ENCODE measurements around the gene ARMC12.

The ARMC12 gene

DNA sequence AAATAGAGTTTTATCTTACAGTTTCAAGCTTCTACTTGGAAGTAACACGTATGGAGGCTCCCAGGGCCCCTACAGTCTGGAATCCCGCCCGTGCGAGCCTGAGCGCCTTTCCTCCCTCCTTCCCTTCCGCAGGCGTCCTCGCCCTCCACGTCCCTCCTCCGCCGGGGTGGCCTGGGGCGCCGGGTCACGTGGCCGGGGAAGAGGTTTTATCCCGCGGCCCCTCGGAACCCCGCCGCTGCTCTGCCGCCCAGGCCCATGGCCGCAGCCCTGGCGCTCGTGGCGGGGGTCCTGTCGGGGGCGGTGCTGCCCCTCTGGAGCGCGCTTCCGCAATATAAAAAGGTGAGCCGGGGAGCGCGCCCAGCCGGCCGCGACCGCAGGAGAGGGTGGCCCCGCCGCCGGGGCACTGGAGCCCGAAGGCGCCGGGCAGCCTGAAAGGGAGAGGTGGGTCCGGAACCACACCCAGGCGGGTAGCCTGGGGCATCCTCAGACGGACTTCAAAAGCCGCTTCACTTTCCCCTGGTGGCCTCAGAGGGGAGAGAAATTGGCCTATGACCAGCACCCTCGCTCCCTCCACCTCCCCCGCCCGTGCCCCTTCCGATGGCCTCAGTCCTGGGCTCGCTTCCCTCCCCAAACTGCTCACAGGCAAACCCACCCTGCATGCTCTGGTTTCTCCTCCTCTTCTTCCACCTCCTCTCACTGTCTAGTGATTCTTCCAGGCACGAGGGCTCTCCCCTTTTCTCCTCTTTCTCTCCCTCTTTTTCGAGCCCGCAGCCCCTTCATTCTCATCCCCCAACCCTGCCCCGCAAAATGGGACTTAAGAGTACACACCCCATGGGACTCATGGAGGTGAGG is 39.8 kb downstream of the ARMC12 start, which contains the start of gene CLPSL2:
Gene CLPSL2, plus strand, starts transcription at position 235 of the 852 bp plus-strand sequence. Its CDS starts 21 bp downstream, at position 256.
- DNase-seq (ENCODE audit: low read depth): peak; percentile 34

DNA sequence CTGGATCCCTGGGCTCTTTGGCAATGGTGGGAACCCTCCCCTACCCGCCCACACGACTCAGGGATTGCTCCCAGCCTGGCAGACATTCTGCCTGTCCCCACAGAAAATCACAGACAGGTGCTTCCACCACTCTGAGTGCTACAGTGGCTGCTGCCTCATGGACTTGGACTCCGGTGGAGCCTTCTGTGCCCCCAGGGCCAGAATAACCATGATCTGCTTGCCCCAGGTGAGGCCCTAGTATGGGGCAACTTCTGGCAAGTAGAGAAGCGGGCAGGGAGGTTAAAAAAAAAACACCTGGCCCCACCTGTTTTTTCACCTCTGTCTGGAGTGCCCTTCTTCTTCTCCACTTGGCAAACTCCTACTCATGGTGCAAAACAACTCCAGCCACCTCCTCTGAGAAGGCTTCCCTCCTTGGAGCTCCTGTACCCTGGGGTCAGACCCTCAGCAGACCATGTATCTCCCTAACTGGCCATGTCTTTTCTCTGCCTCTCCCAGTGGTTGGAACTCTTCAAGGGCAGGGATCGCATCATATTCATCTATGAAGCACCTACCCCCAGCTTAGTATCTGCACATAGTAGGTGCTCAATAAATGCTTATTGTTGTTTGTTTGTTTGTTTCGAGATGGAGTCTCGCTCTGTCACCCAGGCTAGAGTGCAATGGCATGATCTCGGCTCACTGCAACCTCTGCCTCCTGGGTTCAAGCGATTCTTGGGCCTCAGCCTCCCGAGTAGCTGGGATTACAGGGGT is 40.7 kb downstream of the ARMC12 start:
- DNase-seq (ENCODE audit: low read depth): no peak

DNA sequence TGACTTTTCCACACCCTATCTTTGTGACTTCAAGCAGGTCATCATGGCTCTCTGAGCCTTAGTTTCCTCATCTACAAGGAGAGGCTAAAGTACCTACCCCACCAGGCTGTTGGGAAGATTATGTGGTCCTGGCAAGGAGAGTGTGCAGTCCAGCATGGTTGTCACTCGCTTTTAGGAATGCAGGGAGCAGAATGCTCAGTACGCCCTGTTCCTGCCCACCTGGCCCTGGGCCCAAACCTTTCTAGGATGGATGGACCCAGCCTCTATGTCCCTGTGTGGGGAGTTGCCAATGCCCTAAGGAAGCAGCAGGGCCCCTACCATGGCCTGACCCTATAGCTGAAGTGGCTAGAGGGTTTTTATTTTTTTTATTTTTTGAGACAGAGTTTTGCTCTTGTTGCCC is 41.6 kb downstream of the ARMC12 start:
- DNase-seq (ENCODE audit: low read depth): no peak

DNA sequence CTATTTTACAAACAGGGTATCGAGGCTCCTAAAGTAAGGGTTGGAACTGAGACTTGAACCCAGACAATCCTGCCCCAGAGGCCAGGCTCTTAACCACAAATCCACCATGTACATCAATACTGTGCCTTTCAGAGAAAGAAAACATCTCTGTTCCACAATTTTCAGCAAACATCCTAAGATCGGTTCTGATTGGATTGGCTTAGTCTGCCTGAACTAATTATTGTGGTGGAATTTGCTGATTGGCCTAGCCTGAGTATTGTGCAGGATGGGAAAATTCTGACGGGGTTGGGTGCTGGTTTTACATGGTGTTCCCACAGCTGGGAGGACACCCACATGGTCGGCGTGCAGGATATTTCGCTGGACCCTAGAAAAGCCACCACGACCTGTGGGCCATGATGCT is 43.9 kb downstream of the ARMC12 start, which contains the start of gene CLPSL1:
Gene CLPSL1, plus strand, starts transcription at position 301 of the 400 bp plus-strand sequence. Its CDS starts 92 bp downstream, at position 393.
- no peak for DNase-seq (ENCODE audit: low read depth)

DNA sequence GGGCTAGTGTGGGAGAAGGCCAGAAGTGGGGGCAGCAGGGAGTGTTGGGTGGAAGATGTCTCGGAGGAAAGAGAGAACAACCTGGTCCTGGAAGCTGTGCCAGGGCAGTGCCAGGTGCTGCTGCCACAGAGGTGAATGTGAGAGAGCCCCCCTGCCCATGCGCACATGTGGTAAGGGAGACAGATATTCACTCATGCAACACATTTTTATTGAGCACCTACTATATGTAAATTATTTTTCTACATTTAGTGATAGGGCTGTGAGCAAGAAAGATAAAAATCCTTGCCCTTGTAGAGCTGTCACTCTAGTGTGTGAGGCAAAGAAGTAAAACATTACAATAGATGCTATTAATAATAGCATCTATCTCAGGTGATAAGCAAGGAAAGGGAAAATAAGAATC is 44.5 kb downstream of the ARMC12 start:
- DNase-seq (ENCODE audit: low read depth): no peak

DNA sequence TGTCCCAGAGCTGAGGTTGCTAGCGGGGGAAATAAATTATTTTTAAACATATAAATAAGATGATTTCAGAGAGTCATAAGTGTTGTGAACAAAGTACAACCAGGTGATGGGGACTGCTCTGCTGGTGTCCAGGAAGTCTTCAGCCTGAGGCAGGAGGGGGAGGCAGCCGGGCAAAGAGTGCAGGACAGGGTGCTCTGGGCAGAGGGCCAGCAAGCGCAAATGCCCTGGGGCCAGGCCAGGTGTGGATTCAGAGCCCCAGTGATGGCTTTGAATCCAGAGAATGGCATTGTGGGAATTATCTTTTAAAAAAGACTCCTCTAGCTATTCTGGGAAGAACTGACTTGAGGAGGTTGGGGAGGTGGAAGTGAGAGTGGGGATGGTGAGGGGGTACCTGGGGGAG is 45.6 kb downstream of the ARMC12 start:
- DNase-seq (ENCODE audit: low read depth): no peak

DNA sequence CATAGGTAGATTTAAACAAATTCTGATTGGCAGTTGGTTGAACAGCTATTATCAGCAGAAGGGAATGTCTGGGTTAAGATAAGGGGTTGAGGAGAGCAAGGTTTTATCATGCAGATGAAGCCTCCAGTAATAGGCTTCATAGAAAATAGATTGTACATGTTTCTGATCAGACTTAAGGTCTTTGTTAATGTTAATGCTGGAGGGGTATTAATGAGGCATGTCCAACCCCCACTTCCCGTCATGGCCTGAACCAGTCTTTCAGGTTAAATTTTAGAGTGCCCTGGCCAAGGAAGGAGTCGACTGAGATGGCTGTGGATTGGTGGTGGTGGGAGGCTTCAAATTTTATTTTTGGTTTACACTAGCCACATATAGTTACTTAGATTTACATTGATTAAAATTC is 47.4 kb downstream of the ARMC12 start:
- no peak for DNase-seq (ENCODE audit: low read depth)

DNA sequence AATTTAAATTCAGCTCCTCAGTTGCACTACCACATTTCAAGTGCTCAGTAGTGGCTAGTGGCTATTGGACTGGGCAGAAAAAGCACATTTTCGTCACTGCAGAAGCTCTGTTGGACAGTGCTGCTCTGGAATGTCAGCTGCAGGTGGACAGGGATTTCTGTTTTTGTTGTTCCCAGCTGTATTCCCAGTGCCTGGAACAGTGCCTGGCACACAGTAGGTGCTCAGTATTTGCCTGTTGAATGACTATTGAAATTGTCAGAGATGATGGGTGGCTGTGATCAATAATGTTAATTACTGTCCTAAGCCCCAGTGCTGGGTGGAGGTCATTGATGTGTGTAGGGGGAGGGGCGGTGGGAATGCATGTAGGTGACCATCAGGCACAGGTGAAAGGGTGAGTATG is 49.4 kb downstream of the ARMC12 start:
- no peak for DNase-seq (ENCODE audit: low read depth)

DNA sequence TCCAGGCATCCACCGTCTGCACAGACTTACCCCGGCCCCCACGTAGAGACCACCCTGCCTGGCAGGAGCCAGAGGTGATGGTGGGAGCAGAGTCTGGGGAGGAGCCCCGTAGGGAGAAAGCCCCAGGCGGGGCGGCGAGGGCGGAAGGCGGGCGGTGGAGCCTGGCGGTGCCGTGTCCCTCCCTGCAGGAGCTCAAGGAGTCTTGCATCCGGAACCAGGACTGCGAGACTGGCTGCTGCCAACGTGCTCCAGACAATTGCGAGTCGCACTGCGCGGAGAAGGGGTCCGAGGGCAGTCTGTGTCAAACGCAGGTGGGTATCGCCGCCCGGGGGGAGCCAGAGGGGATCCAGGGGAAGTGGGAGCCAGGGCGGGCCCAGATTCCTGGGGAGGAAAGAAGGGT is 50.0 kb downstream of the ARMC12 start:
- DNase-seq (ENCODE audit: low read depth): no peak

DNA sequence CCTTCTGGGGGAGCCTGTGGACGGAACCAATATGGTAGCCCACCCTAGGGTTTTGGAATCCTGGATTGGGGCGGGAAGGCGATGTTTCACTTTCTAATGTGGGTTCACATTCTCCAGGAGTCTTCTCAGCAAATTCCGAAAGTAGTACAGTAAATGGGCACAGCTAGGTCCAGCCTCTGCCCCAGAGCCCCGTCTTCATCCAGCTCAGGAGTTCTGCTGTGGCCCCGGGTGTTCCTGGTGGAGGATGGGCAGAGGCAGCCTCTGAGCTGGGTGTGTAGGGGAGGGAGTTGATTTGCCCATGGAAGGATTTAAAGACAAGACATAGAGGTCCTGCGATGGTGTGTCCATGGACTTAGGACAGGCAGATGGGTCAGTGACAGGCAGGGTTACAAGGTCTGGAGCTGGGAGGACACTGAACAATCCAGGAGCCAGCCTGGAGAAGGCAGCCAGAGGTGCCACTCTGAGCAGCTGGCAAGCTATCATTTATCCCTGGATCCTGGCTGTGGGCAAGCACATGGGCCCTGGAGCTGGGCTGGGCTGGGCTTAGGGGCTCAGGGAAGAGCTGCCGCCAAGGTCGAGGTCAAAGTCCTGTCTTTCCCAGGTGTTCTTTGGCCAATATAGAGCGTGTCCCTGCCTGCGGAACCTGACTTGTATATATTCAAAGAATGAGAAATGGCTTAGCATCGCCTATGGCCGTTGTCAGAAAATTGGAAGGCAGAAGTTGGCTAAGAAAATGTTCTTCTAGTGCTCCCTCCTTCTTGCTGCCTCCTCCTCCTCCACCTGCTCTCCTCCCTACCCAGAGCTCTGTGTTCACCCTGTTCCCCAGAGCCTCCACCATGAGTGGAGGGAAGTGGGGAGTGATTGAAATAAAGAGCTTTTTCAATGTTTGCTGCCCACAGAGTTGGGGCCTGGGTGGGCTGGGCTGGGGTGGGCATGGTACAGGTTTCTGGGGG is 50.7 kb downstream of the ARMC12 start:
- DNase-seq (ENCODE audit: low read depth): no peak

DNA sequence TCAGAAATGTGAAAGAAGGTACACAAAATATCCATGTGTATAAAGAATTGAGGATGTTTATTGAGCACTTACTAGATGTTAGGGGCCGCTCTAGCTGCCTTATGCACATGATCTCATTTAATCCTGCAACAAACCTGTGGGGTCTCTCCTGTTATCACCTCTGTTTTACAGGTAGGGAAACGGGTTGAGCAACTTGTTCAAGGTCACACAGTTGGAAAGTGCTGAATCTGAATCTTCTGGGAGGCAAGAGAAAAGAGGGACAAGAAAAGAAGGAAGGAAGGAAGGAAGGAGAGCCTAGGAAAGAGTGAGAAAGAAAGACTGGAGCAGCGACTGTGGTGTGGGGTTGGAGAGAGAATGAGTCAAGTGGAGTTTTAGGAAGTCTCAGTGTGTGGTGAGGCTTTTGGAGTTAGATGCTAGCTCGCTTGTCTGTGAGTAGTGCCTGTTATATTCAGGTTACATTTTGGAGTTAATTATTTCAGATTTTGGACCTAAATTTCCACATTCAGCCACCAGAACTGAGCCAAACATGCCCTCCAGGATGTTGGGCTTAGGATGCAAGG is 51.7 kb downstream of the ARMC12 start:
- no peak for DNase-seq (ENCODE audit: low read depth)

DNA sequence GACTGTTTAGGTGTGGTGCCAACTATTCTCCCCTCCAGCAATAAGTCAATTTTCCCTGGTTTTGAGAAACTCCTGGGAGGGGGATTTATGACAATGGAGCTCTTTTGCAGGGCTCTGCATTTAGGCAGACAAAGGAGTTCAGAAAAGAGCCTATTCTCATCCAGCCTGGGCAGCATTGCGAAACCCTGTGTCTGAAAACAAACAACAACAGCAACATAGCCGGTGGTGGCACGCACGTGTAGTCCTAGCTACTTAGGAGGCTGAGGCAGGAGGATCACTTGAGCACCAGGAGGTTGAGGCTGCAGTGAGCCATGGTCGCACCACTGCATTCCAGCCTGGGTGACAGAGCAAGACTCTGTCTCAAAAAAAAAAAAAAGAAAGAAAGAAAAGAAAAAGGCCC is 53.9 kb downstream of the ARMC12 start:
- DNase-seq (ENCODE audit: low read depth): no peak

DNA sequence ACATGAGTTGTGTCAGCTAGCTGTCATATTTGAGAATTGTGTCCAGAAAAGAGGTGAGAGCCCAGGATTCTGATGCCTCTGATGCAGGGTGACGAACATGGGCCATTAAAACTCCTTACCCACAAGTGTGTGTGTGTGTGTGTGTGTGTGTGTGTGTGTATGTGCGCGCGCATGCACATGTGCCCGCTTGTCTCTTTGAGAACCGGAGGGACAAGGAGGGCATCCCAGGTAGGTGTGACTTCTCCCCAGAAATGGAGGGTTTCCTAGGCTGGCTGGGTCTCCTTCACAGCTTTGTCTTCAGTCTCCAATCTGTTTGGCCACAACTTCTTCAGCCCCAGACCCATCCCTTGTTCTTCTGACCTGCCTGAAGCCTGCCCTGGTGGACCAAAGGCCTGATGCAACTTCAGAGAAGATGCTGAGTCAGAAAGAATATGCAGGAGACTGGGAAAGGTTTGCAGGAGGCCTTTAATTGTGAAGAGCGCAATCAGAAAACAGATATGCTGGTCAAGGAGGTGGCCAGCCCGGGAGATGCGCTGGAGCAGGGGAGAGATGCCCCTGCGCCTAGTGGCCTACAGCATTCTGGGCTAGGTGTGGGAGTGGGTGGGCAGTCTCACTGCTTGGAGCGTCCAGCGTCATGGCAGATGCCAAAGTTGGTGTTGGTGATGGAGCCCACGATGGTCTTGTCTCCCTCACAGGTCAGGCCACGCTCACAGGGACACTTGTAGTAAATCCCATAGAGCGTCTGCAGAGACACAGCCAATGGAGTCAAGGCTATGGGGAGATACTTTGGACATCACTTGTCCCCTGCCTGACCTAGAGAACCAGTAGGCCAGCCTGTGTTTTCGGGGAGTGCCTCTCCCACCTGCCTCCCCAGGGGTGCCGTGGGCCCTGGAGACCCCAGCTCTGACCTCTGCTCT is 58.0 kb downstream of the ARMC12 start:
- peak; percentile 15 for DNase-seq (ENCODE audit: low read depth)

DNA sequence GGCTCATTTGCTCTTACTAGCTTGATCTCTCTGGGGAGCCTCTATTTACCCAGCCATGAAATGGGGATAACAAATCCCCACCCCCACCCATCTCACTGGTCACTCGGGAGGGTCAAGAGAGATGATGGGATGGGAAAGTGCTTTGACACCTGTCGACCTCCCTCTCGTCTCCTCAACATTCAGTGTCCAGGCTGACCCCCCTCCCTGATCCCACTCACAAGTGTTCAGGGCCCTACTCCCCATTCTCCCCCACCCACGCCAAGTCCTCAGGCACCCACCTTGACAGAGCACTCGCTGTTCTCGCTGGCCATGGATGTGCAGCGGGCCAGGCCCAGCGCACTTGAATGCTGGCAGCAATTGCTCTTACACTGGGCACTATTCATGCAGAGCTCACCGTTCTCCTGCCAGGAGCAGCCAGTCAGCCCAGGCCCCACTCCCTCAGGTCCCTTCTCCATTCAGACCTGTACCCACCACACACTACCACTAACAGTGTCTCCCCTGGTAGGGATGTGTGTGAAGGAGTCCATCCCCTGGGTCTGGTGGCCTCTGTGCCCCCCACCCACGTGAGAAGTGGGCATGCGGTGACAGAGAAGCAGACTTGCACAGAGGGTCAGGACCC is 58.7 kb downstream of the ARMC12 start:
- DNase-seq (ENCODE audit: low read depth): no peak

DNA sequence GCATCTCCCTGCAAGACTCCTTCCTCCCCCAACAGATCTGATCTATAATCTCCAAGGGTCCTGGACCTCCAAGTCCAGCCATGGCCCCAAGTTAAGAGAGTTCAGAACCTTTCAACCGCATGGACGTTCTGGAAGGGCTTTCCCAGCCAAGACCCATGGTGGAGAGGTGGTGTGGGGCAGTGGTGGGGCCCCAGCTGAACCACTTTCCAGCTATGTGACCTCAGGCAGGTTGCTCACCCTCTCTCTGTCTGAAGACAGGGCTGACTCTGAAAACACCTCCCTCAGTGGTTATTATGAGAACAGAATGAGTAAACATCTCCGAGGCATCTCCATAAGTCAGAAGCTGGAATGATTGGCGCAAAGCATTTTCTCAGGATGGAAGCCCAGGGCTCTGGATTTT is 59.4 kb downstream of the ARMC12 start:
- no peak for DNase-seq (ENCODE audit: low read depth)

DNA sequence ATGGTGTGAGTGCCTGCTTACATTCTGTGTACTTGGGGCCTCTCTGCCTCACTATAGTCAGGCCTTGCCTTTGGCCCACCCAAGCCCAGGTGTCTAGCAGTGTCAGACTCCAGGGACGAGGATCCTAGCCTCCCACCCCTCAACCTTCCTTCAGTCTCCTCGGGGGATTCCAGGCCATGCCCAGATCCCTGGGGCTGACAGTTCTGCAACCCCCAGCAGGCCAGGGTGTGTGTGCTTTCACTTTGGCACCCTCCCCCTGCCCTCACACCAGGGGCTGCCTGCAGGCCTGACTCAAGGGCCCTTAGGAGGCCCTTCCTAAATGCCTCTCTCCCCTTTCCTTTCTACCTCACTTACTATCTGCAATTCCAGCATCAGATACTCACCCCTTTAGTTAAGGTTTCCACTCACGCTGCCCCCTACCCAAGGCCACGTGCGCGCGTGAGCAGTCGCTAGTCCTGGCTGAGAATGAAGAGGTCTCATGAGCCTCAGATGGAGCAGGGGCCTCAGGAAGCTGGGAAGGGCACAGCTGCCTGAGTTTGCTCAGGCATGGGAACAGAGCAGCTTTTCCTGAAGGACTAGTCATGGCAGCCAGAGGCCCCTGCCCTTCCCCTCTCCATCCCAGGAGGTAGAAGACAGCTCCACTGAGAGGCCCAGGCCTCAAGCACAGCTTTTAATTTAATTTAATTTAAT is 61.1 kb downstream of the ARMC12 start:
- DNase-seq (ENCODE audit: low read depth): no peak
